PC-9 (cell line): ENCODE results near the gene PWWP2B. TPM values are rescaled to one million over a fixed set of nuclear protein-coding genes. Genes with fewer than 3 reads are reported as not detected.

Source experiments
- BruUV-seq: library from RNA; stranded (reverse); fragments of 400-500 nt; replicated peaks from 2 replicates; lab custom pipeline; 2021; lab: Mats Ljungman, UMichigan
- CTCF ChIA-PET: fragments of 300-600 bp; sonication (Branson Sonifier 250); formaldehyde crosslinking; loops from one replicate; lab custom pipeline; 2022; ENCODE audit warnings: antibody characterized with exemption; lab: Charles Lee
- POLR2A ChIA-PET: fragments of 300-600 bp; sonication (Branson Sonifier 250); formaldehyde crosslinking; loops from one replicate; lab custom pipeline; 2022; ENCODE audit warnings: antibody characterized with exemption; ENCODE audit not compliant: unreplicated experiment; lab: Charles Lee
- DNase-seq, 2 experiments: peaks; one replicate each; pipeline versions ENCODE4 v3.0.0 to v3.0.0-alpha.2; 2015 to 2022; ENCODE audit warnings: mixed read lengths in 1 of 2
- H2AFZ ChIP-seq: fragments of 200-600 bp; sonication (generic); 2 replicates; pipeline ENCODE4 v1.8.1; 2017; ENCODE audit warnings: antibody characterized with exemption
- H3F3A ChIP-seq: fragments of 200-600 bp; sonication (generic); 2 replicates; pipeline ENCODE4 v1.8.1; 2017; ENCODE audit warnings: antibody characterized with exemption, mild to moderate bottlenecking, low read depth; ENCODE audit not compliant: insufficient read depth
- H3K27ac ChIP-seq: fragments of 200-600 bp; sonication (generic); 2 replicates; pipeline ENCODE4 v1.6.1; 2016; ENCODE audit warnings: mixed run types
- H3K27me3 ChIP-seq: fragments of 200-600 bp; sonication (generic); 2 replicates; pipeline ENCODE4 v1.6.1; 2016; ENCODE audit warnings: low read depth, mixed run types; ENCODE audit not compliant: insufficient read depth
- H3K36me3 ChIP-seq: fragments of 200-600 bp; sonication (generic); 2 replicates; pipeline ENCODE4 v1.6.1; 2016; ENCODE audit warnings: low read depth, mixed run types
- H3K4me1 ChIP-seq: fragments of 200-600 bp; sonication (generic); replicated peaks from 2 replicates; pipeline ENCODE4 v1.6.1; 2016; ENCODE audit warnings: mixed run types; ENCODE audit not compliant: insufficient read depth
- H3K4me2 ChIP-seq: fragments of 200-600 bp; sonication (generic); 2 replicates; pipeline ENCODE4 v1.6.1; 2017; ENCODE audit warnings: mixed run types
- H3K4me3 ChIP-seq: fragments of 200-600 bp; sonication (generic); 2 replicates; pipeline ENCODE4 v1.6.1; 2016; ENCODE audit warnings: mixed run types
- H3K79me2 ChIP-seq: fragments of 200-600 bp; sonication (generic); 2 replicates; pipeline ENCODE4 v1.6.1; 2017; ENCODE audit warnings: low read depth, mixed run types
- H3K9me2 ChIP-seq: fragments of 200-600 bp; sonication (generic); 2 replicates; pipeline ENCODE4 v1.8.1; 2017; ENCODE audit warnings: mild to moderate bottlenecking; ENCODE audit not compliant: insufficient read depth
- H3K9me3 ChIP-seq: fragments of 200-600 bp; sonication (generic); 2 replicates; pipeline ENCODE4 v1.8.1; 2016; ENCODE audit warnings: low read depth; ENCODE audit not compliant: insufficient read depth
- H4K20me1 ChIP-seq: fragments of 200-600 bp; sonication (generic); 2 replicates; pipeline ENCODE4 v1.8.1; 2017; ENCODE audit not compliant: insufficient read depth
- EZH2 ChIP-seq: fragments of 200-600 bp; sonication (generic); IDR thresholded peaks from 2 replicates; pipeline ENCODE4 v1.8.0; 2017; ENCODE audit warnings: antibody characterized with exemption, low read depth
- intact Hi-C: fragments of 100-400 bp; cut with micrococcal nuclease; formaldehyde crosslinking; loops from one replicate; pipeline ENCODE4 v1.10.0; 2022; ENCODE audit not compliant: unreplicated experiment
- total RNA-seq: library from RNA; stranded (reverse); gene quantifications from 2 replicates; pipeline ENCODE4 v1.2.3, GENCODE V29; 2021
- TF ChIP-seq, protein P1 (sequence below): fragments of 200-600 bp; sonication (generic); conservative IDR thresholded peaks from 2 replicates; pipeline ENCODE4 v1.6.1; 2017; ENCODE audit warnings: mixed run types, antibody characterized with exemption, mild to moderate bottlenecking, moderate library complexity

Gene PWWP2B
- total RNA-seq, 1 experiment from 2014 or later: 16.9 TPM

GRCh38 chr10:132421847-132422751 is 25.1 kb downstream of the PWWP2B start:
- no peaks in the 10 kb centered on the region for H4K20me1 ChIP-seq
- no peaks in the 10 kb centered on the region for H3K79me2 ChIP-seq
- TF ChIP-seq, protein P1, sequence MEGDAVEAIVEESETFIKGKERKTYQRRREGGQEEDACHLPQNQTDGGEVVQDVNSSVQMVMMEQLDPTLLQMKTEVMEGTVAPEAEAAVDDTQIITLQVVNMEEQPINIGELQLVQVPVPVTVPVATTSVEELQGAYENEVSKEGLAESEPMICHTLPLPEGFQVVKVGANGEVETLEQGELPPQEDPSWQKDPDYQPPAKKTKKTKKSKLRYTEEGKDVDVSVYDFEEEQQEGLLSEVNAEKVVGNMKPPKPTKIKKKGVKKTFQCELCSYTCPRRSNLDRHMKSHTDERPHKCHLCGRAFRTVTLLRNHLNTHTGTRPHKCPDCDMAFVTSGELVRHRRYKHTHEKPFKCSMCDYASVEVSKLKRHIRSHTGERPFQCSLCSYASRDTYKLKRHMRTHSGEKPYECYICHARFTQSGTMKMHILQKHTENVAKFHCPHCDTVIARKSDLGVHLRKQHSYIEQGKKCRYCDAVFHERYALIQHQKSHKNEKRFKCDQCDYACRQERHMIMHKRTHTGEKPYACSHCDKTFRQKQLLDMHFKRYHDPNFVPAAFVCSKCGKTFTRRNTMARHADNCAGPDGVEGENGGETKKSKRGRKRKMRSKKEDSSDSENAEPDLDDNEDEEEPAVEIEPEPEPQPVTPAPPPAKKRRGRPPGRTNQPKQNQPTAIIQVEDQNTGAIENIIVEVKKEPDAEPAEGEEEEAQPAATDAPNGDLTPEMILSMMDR: no peak
- TF ChIP-seq EZH2: no peak
- intact Hi-C loops: loop anchor here (1.0 kb wide), 2 partner anchors 23 to 24 kb away; no protein-coding TSS in a partner anchor
- ChIA-PET CTCF (interaction anchor here (0.7 kb wide), 1 partner anchor 364 kb away, joined by 9 read pairs; no protein-coding TSS in a partner anchor), POLR2A (no interaction called here)
- DNase-seq: no peak
- H3K27ac ChIP-seq: peak overlapping the region; percentile 88
- H3K4me3 ChIP-seq: peak overlapping the region; percentile 35; the same call in 1 of the 2 replicates
- no peak overlapping the region for H2AFZ ChIP-seq
- no peaks in the 10 kb centered on the region for H3K27me3 ChIP-seq
- H3K36me3 ChIP-seq: no peaks in the 10 kb centered on the region
- H3F3A ChIP-seq: peaks cover 18% of the 10 kb centered on the region
- TSS peak; percentile 17 for BruUV-seq
- no peaks in the 10 kb centered on the region for H3K9me3 ChIP-seq
- peak overlapping the region; percentile 73 for H3K4me2 ChIP-seq
- no peaks in the 10 kb centered on the region for H3K9me2 ChIP-seq
- peaks cover 51% of the 10 kb centered on the region for H3K4me1 ChIP-seq

GRCh38 chr10:132422903-132423825 is 26.2 kb downstream of the PWWP2B start:
- no peaks in the 10 kb centered on the region for H3K27me3 ChIP-seq
- no peaks in the 10 kb centered on the region for H3K9me2 ChIP-seq
- H3K4me1 ChIP-seq: peaks cover 41% of the 10 kb centered on the region
- H3K4me2 ChIP-seq: no peak overlapping the region
- ChIA-PET CTCF (no interaction called here), POLR2A (no interaction called here)
- no peak for DNase-seq
- H3K9me3 ChIP-seq: no peaks in the 10 kb centered on the region
- H3K79me2 ChIP-seq: no peaks in the 10 kb centered on the region
- no peak overlapping the region for H2AFZ ChIP-seq
- peaks cover 12% of the 10 kb centered on the region for H3F3A ChIP-seq
- H3K4me3 ChIP-seq: no peak overlapping the region
- H3K36me3 ChIP-seq: no peaks in the 10 kb centered on the region
- BruUV-seq: no TSS peak
- no peak for TF ChIP-seq EZH2
- TF ChIP-seq, protein P1: no peak
- no peak overlapping the region for H3K27ac ChIP-seq
- no peaks in the 10 kb centered on the region for H4K20me1 ChIP-seq
- intact Hi-C loops: no loop called here
